WTC11 (cell line): ENCODE results near the gene PSD. TPM values are rescaled to one million over a fixed set of nuclear protein-coding genes. Genes with fewer than 3 reads are reported as not detected.

Experiments used
- ATAC-seq: fragments of 200-7000 bp; cut with Tn5 transposase; 2 replicates; pipeline ENCODE4 v1.10.0; 2021; ENCODE audit warnings: mild to moderate bottlenecking, moderate library complexity
- CTCF ChIA-PET: fragments of 300-600 bp; sonication (Branson Sonifier 250); formaldehyde crosslinking; loops from one replicate; lab custom pipeline; 2021; ENCODE audit warnings: antibody characterized with exemption; lab: Charles Lee
- POLR2A ChIA-PET: fragments of 350-600 bp; sonication (Branson Sonifier 250); formaldehyde crosslinking; loops from one replicate; lab custom pipeline; 2021; ENCODE audit warnings: antibody characterized with exemption; lab: Charles Lee
- DNase-seq: peaks from one replicate; pipeline ENCODE4 v3.0.0; 2021; ENCODE audit warnings: low spot score
- H3K27ac Mint-ChIP-seq: 2 replicates; pipeline ENCODE4 v1.8.0; 2021; ENCODE audit warnings: mixed read lengths
- H3K27me3 Mint-ChIP-seq: 2 replicates; pipeline ENCODE4 v1.8.0; 2021; ENCODE audit warnings: low read depth, mild to moderate bottlenecking, moderate library complexity, mixed read lengths
- H3K36me3 Mint-ChIP-seq: 2 replicates; pipeline ENCODE4 v1.8.0; 2021; ENCODE audit warnings: mixed read lengths
- H3K4me1 Mint-ChIP-seq: 2 replicates; pipeline ENCODE4 v1.8.0; 2022; ENCODE audit warnings: mixed read lengths
- H3K4me3 Mint-ChIP-seq: 2 replicates; pipeline ENCODE4 v1.8.0; 2021; ENCODE audit warnings: mild to moderate bottlenecking, moderate library complexity, mixed read lengths
- H3K9me3 Mint-ChIP-seq: 2 replicates; pipeline ENCODE4 v1.8.0; 2021; ENCODE audit warnings: mixed read lengths
- ARID4B ChIP-seq: sonication (generic); formaldehyde crosslinking; IDR thresholded peaks from 2 replicates; pipeline ENCODE4 v1.8.0; 2023; ENCODE audit warnings: missing genetic modification reagents, mild to moderate bottlenecking, borderline replicate concordance
- ATF1 ChIP-seq: sonication (generic); formaldehyde crosslinking; IDR thresholded peaks from 2 replicates; pipeline ENCODE4 v1.8.1; 2023; ENCODE audit warnings: mild to moderate bottlenecking, moderate library complexity, missing genetic modification reagents
- E2F4 ChIP-seq: sonication (generic); formaldehyde crosslinking; IDR thresholded peaks from 2 replicates; pipeline ENCODE4 v1.8.1; 2022; ENCODE audit warnings: low read depth, mild to moderate bottlenecking, moderate library complexity, missing genetic modification reagents, borderline replicate concordance
- FOXK1 ChIP-seq: sonication (generic); formaldehyde crosslinking; IDR thresholded peaks from 2 replicates; pipeline ENCODE4 v1.8.0; 2022; ENCODE audit warnings: mild to moderate bottlenecking, moderate library complexity, missing genetic modification reagents
- JAZF1 ChIP-seq: fragments of 250-450 bp; sonication (Bioruptor Pico); IDR thresholded peaks from 2 replicates; pipeline ENCODE4 v1.9.0; 2021; ENCODE audit warnings: moderate library complexity, mild to moderate bottlenecking, inconsistent platforms
- MLX ChIP-seq: sonication (generic); formaldehyde crosslinking; IDR thresholded peaks from 2 replicates; pipeline ENCODE4 v1.8.1; 2023; ENCODE audit warnings: mild to moderate bottlenecking, missing genetic modification reagents, moderate library complexity
- NFATC4 ChIP-seq: fragments of 250-450 bp; sonication (Bioruptor Pico); IDR thresholded peaks from 2 replicates; pipeline ENCODE4 v1.9.0; 2021; ENCODE audit warnings: mild to moderate bottlenecking
- SP1 ChIP-seq: sonication (generic); formaldehyde crosslinking; conservative IDR thresholded peaks from 2 replicates; pipeline ENCODE4 v1.8.1; 2022; ENCODE audit warnings: missing genetic modification reagents
- TCF7 ChIP-seq: sonication (generic); formaldehyde crosslinking; IDR thresholded peaks from 2 replicates; pipeline ENCODE4 v1.8.0; 2022; ENCODE audit warnings: mild to moderate bottlenecking, low read depth, missing genetic modification reagents, moderate library complexity
- ZMAT4 ChIP-seq: fragments of 250-450 bp; sonication (Bioruptor Pico); IDR thresholded peaks from 2 replicates; pipeline ENCODE4 v1.9.0; 2021; ENCODE audit warnings: mild to moderate bottlenecking
- ZNF317 ChIP-seq: sonication (generic); formaldehyde crosslinking; IDR thresholded peaks from 2 replicates; pipeline ENCODE4 v1.8.1; 2023; ENCODE audit warnings: low read depth, mild to moderate bottlenecking, moderate library complexity, missing genetic modification reagents, borderline replicate concordance
- ZNF416 ChIP-seq: fragments of 250-450 bp; sonication (Bioruptor Pico); IDR thresholded peaks from 2 replicates; pipeline ENCODE4 v1.9.0; 2021; ENCODE audit warnings: mild to moderate bottlenecking, inconsistent platforms
- ZNF671 ChIP-seq: fragments of 250-450 bp; sonication (Bioruptor Pico); IDR thresholded peaks from 2 replicates; pipeline ENCODE4 v1.8.0; 2021; ENCODE audit warnings: mild to moderate bottlenecking
- total RNA-seq: library from RNA; stranded (reverse); gene quantifications from 3 replicates; pipeline ENCODE4 v1.2.3, GENCODE V29; 2021
- TF ChIP-seq, protein P1 (sequence below): sonication (generic); formaldehyde crosslinking; IDR thresholded peaks from 2 replicates; pipeline ENCODE4 v1.8.0; 2022; ENCODE audit warnings: mild to moderate bottlenecking, missing genetic modification reagents
- TF ChIP-seq, protein P2 (sequence below): sonication (generic); formaldehyde crosslinking; IDR thresholded peaks from 2 replicates; pipeline ENCODE4 v1.8.0; 2022; ENCODE audit warnings: mild to moderate bottlenecking, missing genetic modification reagents
- TF ChIP-seq, protein P3 (sequence below): fragments of 250-450 bp; sonication (Bioruptor Pico); IDR thresholded peaks from 2 replicates; pipeline ENCODE4 v2.1.2; 2022; ENCODE audit warnings: mild to moderate bottlenecking, moderate library complexity
- TF ChIP-seq, protein P4 (sequence below): sonication (generic); formaldehyde crosslinking; IDR thresholded peaks from 2 replicates; pipeline ENCODE4 v1.8.1; 2022; ENCODE audit warnings: mild to moderate bottlenecking, missing genetic modification reagents, moderate library complexity, borderline replicate concordance
- TF ChIP-seq, protein P5 (sequence below): sonication (generic); formaldehyde crosslinking; IDR thresholded peaks from 2 replicates; pipeline ENCODE4 v1.8.1; 2022; ENCODE audit warnings: low read depth, missing genetic modification reagents, borderline replicate concordance
- TF ChIP-seq, protein P6 (sequence below): fragments of 250-450 bp; sonication (Bioruptor Pico); IDR thresholded peaks from 2 replicates; pipeline ENCODE4 v1.8.0; 2021; ENCODE audit warnings: mild to moderate bottlenecking

The PSD gene
- total RNA-seq, 1 experiment from 2014 or later = 12.5 TPM

- no peak for ATAC-seq
- ChIA-PET POLR2A (no interaction called here), CTCF (interaction anchor here (0.5 to 1.0 kb wide), 5 partner anchors 35 to 323 kb away, joined by 3 read pairs; no protein-coding TSS in a partner anchor)
Measured at GRCh38 chr10:102438374-102438773, 19.8 kb upstream of the PSD start.

DNA sequence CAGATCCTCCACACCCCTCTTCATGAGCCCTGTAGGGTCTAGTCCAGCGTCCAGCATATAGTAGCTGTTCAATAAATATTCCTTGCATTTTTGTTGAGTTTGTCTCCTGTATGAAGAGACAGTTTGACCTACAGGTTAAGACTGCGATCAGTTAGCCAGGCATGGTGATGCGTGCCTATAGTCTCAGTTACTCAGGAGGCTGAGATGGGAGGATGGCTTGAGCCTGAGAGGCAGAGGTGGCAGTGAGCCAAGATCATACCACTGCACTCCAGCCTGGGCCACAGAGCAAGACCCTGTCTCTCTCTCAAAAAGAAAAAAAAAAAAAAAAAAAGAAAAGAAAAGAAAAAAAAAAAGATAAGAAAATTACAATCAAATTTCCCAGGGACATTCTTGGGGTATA, 18.9 kb upstream of the PSD start:
- Mint-ChIP-seq H3K4me1 (peaks cover 13% of the 10 kb centered on the region), H3K9me3 (no peaks in the 10 kb centered on the region), H3K36me3 (no peaks in the 10 kb centered on the region), H3K4me3 (no peak overlapping the region), H3K27ac (no peak overlapping the region), H3K27me3 (peaks cover 60% of the 10 kb centered on the region)
- CTCF ChIA-PET = interaction anchor here (0.7 kb wide), 2 partner anchors 34 to 322 kb away, joined by 3 read pairs; no protein-coding TSS in a partner anchor
- POLR2A ChIA-PET = no interaction called here
- DNase-seq = no peak
- no peak for ATAC-seq
- TF ChIP-seq, protein P1, sequence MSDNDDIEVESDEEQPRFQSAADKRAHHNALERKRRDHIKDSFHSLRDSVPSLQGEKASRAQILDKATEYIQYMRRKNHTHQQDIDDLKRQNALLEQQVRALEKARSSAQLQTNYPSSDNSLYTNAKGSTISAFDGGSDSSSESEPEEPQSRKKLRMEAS (CRISPR knock-in tag) = no peak
- TF ChIP-seq ZNF671 (no peak), ARID4B (CRISPR knock-in tag) (no peak), ZNF416 (CRISPR knock-in tag) (no peak), JAZF1 (CRISPR knock-in tag) (no peak), NFATC4 (CRISPR knock-in tag) (no peak), ZNF317 (CRISPR knock-in tag) (no peak), ATF1 (CRISPR knock-in tag) (no peak)
- TF ChIP-seq, protein P2, sequence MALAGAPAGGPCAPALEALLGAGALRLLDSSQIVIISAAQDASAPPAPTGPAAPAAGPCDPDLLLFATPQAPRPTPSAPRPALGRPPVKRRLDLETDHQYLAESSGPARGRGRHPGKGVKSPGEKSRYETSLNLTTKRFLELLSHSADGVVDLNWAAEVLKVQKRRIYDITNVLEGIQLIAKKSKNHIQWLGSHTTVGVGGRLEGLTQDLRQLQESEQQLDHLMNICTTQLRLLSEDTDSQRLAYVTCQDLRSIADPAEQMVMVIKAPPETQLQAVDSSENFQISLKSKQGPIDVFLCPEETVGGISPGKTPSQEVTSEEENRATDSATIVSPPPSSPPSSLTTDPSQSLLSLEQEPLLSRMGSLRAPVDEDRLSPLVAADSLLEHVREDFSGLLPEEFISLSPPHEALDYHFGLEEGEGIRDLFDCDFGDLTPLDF = no peak
- TF ChIP-seq, protein P3, sequence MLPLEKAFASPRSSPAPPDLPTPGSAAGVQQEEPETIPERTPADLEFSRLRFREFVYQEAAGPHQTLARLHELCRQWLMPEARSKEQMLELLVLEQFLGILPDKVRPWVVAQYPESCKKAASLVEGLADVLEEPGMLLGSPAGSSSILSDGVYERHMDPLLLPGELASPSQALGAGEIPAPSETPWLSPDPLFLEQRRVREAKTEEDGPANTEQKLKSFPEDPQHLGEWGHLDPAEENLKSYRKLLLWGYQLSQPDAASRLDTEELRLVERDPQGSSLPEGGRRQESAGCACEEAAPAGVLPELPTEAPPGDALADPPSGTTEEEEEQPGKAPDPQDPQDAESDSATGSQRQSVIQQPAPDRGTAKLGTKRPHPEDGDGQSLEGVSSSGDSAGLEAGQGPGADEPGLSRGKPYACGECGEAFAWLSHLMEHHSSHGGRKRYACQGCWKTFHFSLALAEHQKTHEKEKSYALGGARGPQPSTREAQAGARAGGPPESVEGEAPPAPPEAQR (CRISPR knock-in tag) = no peak

More at GRCh38 chr10:102438374-102438773, 19.8 kb upstream of the PSD start:
- TF ChIP-seq E2F4 (CRISPR knock-in tag) (no peak), TCF7 (CRISPR knock-in tag) (no peak), ZMAT4 (CRISPR knock-in tag) (no peak), SP1 (CRISPR knock-in tag) (no peak), ZNF317 (CRISPR knock-in tag) (no peak), FOXK1 (no peak), MLX (CRISPR knock-in tag) (no peak)
- TF ChIP-seq, protein P4, sequence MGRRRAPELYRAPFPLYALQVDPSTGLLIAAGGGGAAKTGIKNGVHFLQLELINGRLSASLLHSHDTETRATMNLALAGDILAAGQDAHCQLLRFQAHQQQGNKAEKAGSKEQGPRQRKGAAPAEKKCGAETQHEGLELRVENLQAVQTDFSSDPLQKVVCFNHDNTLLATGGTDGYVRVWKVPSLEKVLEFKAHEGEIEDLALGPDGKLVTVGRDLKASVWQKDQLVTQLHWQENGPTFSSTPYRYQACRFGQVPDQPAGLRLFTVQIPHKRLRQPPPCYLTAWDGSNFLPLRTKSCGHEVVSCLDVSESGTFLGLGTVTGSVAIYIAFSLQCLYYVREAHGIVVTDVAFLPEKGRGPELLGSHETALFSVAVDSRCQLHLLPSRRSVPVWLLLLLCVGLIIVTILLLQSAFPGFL (CRISPR knock-in tag) = no peak
- TF ChIP-seq, protein P5, sequence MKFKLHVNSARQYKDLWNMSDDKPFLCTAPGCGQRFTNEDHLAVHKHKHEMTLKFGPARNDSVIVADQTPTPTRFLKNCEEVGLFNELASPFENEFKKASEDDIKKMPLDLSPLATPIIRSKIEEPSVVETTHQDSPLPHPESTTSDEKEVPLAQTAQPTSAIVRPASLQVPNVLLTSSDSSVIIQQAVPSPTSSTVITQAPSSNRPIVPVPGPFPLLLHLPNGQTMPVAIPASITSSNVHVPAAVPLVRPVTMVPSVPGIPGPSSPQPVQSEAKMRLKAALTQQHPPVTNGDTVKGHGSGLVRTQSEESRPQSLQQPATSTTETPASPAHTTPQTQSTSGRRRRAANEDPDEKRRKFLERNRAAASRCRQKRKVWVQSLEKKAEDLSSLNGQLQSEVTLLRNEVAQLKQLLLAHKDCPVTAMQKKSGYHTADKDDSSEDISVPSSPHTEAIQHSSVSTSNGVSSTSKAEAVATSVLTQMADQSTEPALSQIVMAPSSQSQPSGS = no peak
- TF ChIP-seq, protein P6, sequence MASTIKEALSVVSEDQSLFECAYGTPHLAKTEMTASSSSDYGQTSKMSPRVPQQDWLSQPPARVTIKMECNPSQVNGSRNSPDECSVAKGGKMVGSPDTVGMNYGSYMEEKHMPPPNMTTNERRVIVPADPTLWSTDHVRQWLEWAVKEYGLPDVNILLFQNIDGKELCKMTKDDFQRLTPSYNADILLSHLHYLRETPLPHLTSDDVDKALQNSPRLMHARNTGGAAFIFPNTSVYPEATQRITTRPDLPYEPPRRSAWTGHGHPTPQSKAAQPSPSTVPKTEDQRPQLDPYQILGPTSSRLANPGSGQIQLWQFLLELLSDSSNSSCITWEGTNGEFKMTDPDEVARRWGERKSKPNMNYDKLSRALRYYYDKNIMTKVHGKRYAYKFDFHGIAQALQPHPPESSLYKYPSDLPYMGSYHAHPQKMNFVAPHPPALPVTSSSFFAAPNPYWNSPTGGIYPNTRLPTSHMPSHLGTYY (CRISPR knock-in tag) = no peak
- Mint-ChIP-seq H3K4me3 (no peak overlapping the region), H3K27ac (no peak overlapping the region), H3K4me1 (peaks cover 11% of the 10 kb centered on the region), H3K36me3 (no peaks in the 10 kb centered on the region), H3K9me3 (no peaks in the 10 kb centered on the region), H3K27me3 (peaks cover 52% of the 10 kb centered on the region)
- DNase-seq = no peak
